HEK293 (cell line): Measurements from ENCODE around the gene USH1G.

Source experiments
- ZNF830 ChIP-seq: fragments of 450-650 bp; IDR thresholded peaks from 2 replicates; pipeline ENCODE4 v1.5.0; 2018; ENCODE audit warnings: missing biosample characterization, missing genetic modification characterization, low read depth, mild to moderate bottlenecking, moderate library complexity
- ZXDB ChIP-seq: fragments of 450-650 bp; formaldehyde crosslinking; IDR thresholded peaks from 2 replicates; pipeline ENCODE4 v1.5.1; 2016; ENCODE audit warnings: missing biosample characterization, missing genetic modification characterization

GRCh38 chr17:74873037-74873873 is 49.8 kb downstream of the USH1G start:
- no peak; the same call in 1 of the 2 replicates for TF ChIP-seq ZXDB
- no peak for TF ChIP-seq ZNF830 (tag by site-specific recombination)
